ENCODE measurements around the gene SMIM1.

GRCh38 chr1:3816331-3817137 is 44.0 kb downstream of the SMIM1 start:
- TF ChIP-seq POLR2A (IDR thresholded peaks at IDR 0.05; ENCODE audit: low read depth, low read length), result no peak
- TF ChIP-seq POLR2AphosphoS5 (IDR thresholded peaks at IDR 0.05; ENCODE audit: low read depth, low read length), result no peak

Measured in GM12891 (cell line).